ENCODE data around the gene PC. TPM values are rescaled to one million over a fixed set of nuclear protein-coding genes. Genes with fewer than 3 reads are reported as not detected.

The PC gene
- total RNA-seq, 1 donor from 2014 or later = 47.4 TPM

GRCh38 chr11:66912911-66913310 is 45.3 kb downstream of the PC start:
- Mint-ChIP-seq H3K36me3 (ENCODE audit: unreplicated experiment) (no peaks in the 10 kb centered on the region), H3K4me1 (ENCODE audit: low read depth, unreplicated experiment) (peaks cover 7% of the 10 kb centered on the region), H3K9me3 (ENCODE audit: unreplicated experiment) (no peaks in the 10 kb centered on the region), H3K27ac (ENCODE audit: unreplicated experiment) (peak overlapping the region; percentile 52), H3K4me3 (ENCODE audit: unreplicated experiment) (no peak overlapping the region), H3K27me3 (ENCODE audit: unreplicated experiment) (peaks cover 2% of the 10 kb centered on the region)
- TF ChIP-seq, protein P1, sequence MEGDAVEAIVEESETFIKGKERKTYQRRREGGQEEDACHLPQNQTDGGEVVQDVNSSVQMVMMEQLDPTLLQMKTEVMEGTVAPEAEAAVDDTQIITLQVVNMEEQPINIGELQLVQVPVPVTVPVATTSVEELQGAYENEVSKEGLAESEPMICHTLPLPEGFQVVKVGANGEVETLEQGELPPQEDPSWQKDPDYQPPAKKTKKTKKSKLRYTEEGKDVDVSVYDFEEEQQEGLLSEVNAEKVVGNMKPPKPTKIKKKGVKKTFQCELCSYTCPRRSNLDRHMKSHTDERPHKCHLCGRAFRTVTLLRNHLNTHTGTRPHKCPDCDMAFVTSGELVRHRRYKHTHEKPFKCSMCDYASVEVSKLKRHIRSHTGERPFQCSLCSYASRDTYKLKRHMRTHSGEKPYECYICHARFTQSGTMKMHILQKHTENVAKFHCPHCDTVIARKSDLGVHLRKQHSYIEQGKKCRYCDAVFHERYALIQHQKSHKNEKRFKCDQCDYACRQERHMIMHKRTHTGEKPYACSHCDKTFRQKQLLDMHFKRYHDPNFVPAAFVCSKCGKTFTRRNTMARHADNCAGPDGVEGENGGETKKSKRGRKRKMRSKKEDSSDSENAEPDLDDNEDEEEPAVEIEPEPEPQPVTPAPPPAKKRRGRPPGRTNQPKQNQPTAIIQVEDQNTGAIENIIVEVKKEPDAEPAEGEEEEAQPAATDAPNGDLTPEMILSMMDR (IDR thresholded peaks at IDR 0.05; ENCODE audit: partially characterized antibody, unreplicated experiment) = no peak
- DNase-seq = no peak

- no peaks in the 10 kb centered on the region for H3K9me3 Mint-ChIP-seq (ENCODE audit: unreplicated experiment)
- H3K27me3 Mint-ChIP-seq (ENCODE audit: unreplicated experiment) = peaks cover 2% of the 10 kb centered on the region
- peaks cover 9% of the 10 kb centered on the region for H3K4me1 Mint-ChIP-seq (ENCODE audit: low read depth, unreplicated experiment)
- H3K27ac Mint-ChIP-seq (ENCODE audit: unreplicated experiment) = peak overlapping the region; percentile 52
- no peaks in the 10 kb centered on the region for H3K36me3 Mint-ChIP-seq (ENCODE audit: unreplicated experiment)
- no peak overlapping the region for H3K4me3 Mint-ChIP-seq (ENCODE audit: unreplicated experiment)
- DNase-seq = no peak
- TF ChIP-seq, protein P1 (IDR thresholded peaks at IDR 0.05; ENCODE audit: partially characterized antibody, unreplicated experiment) = no peak
Observed at GRCh38 chr11:66912361-66912760, 45.8 kb downstream of the PC start.

- DNase-seq = no peak
- TF ChIP-seq, protein P1 (IDR thresholded peaks at IDR 0.05; ENCODE audit: partially characterized antibody, unreplicated experiment) = no peak
- Mint-ChIP-seq H3K27ac (ENCODE audit: unreplicated experiment) (no peak overlapping the region), H3K9me3 (ENCODE audit: unreplicated experiment) (no peaks in the 10 kb centered on the region), H3K4me1 (ENCODE audit: low read depth, unreplicated experiment) (peaks cover 5% of the 10 kb centered on the region), H3K4me3 (ENCODE audit: unreplicated experiment) (no peak overlapping the region), H3K36me3 (ENCODE audit: unreplicated experiment) (no peaks in the 10 kb centered on the region), H3K27me3 (ENCODE audit: unreplicated experiment) (no peaks in the 10 kb centered on the region)
Observed at GRCh38 chr11:66910669-66911068, 47.5 kb downstream of the PC start.

- Mint-ChIP-seq H3K27me3 (ENCODE audit: unreplicated experiment) (no peaks in the 10 kb centered on the region), H3K9me3 (ENCODE audit: unreplicated experiment) (no peaks in the 10 kb centered on the region), H3K27ac (ENCODE audit: unreplicated experiment) (no peak overlapping the region), H3K4me1 (ENCODE audit: low read depth, unreplicated experiment) (peaks cover 7% of the 10 kb centered on the region), H3K4me3 (ENCODE audit: unreplicated experiment) (no peak overlapping the region), H3K36me3 (ENCODE audit: unreplicated experiment) (no peaks in the 10 kb centered on the region)
- TF ChIP-seq, protein P1 (IDR thresholded peaks at IDR 0.05; ENCODE audit: partially characterized antibody, unreplicated experiment) = no peak
- no peak for DNase-seq
Observed at GRCh38 chr11:66910016-66910415, 48.2 kb downstream of the PC start.

GRCh38 chr11:66909181-66909580 is 49.0 kb downstream of the PC start:
- H3K27me3 Mint-ChIP-seq (ENCODE audit: unreplicated experiment) = no peaks in the 10 kb centered on the region
- H3K4me1 Mint-ChIP-seq (ENCODE audit: low read depth, unreplicated experiment) = peaks cover 8% of the 10 kb centered on the region
- no peak overlapping the region for H3K27ac Mint-ChIP-seq (ENCODE audit: unreplicated experiment)
- TF ChIP-seq, protein P1 (IDR thresholded peaks at IDR 0.05; ENCODE audit: partially characterized antibody, unreplicated experiment) = no peak
- no peaks in the 10 kb centered on the region for H3K9me3 Mint-ChIP-seq (ENCODE audit: unreplicated experiment)
- no peaks in the 10 kb centered on the region for H3K36me3 Mint-ChIP-seq (ENCODE audit: unreplicated experiment)
- DNase-seq = no peak
- H3K4me3 Mint-ChIP-seq (ENCODE audit: unreplicated experiment) = no peak overlapping the region

Measured in glutamatergic neuron (in vitro differentiated cells).